GM23338 (cell line): ENCODE data around the gene NDE1. TPM values are rescaled to one million over a fixed set of nuclear protein-coding genes. Genes with fewer than 3 reads are reported as not detected.
A peak's percentile ranks its signal among the peaks of the same experiment; 100 is the strongest.

Experiments
- ATAC-seq: fragments of 200-7000 bp; cut with Tn5 transposase; 3 replicates; pipeline ENCODE4 v1.9.1; 2020
- DNase-seq: peaks from one replicate; pipeline ENCODE4 v3.0.0-alpha.2; 2015; ENCODE audit warnings: low spot score
- H2AFZ ChIP-seq: fragments of 200-600 bp; sonication (generic); 2 replicates; pipeline ENCODE4 v1.8.0; 2016; ENCODE audit warnings: antibody characterized with exemption, mild to moderate bottlenecking, moderate library complexity
- H3F3A ChIP-seq: fragments of 200-600 bp; sonication (generic); replicated peaks from 2 replicates; pipeline ENCODE4 v1.8.0; 2017; ENCODE audit warnings: antibody characterized with exemption, mixed run types, low read depth
- H3K27ac ChIP-seq: fragments of 200-600 bp; sonication (generic); 2 replicates; pipeline ENCODE4 v1.6.1; 2016; ENCODE audit warnings: low read depth
- H3K27me3 ChIP-seq: fragments of 200-600 bp; sonication (generic); 2 replicates; pipeline ENCODE4 v1.8.0; 2016; ENCODE audit warnings: mild to moderate bottlenecking, mixed run types, moderate library complexity; ENCODE audit not compliant: insufficient read depth
- H3K36me3 ChIP-seq: fragments of 200-600 bp; sonication (generic); 2 replicates; pipeline ENCODE4 v1.8.0; 2016; ENCODE audit warnings: mild to moderate bottlenecking; ENCODE audit not compliant: insufficient read depth
- H3K4me1 ChIP-seq: fragments of 200-600 bp; sonication (generic); 2 replicates; pipeline ENCODE4 v1.8.0; 2016; ENCODE audit warnings: mild to moderate bottlenecking, moderate library complexity; ENCODE audit not compliant: insufficient read depth
- H3K4me2 ChIP-seq: fragments of 200-600 bp; sonication (generic); 2 replicates; pipeline ENCODE4 v1.7.1; 2017; ENCODE audit warnings: mixed run types
- H3K4me3 ChIP-seq: fragments of 200-600 bp; sonication (generic); 2 replicates; pipeline ENCODE4 v1.6.1; 2016; ENCODE audit warnings: mixed run types
- H3K79me2 ChIP-seq: fragments of 200-600 bp; sonication (generic); replicated peaks from 2 replicates; pipeline ENCODE4 v1.8.0; 2017; ENCODE audit warnings: mild to moderate bottlenecking; ENCODE audit not compliant: insufficient read depth
- H3K9me2 ChIP-seq: fragments of 200-600 bp; sonication (generic); 2 replicates; pipeline ENCODE4 v1.8.0; 2017; ENCODE audit not compliant: insufficient read depth
- H4K20me1 ChIP-seq: fragments of 200-600 bp; sonication (generic); replicated peaks from 2 replicates; pipeline ENCODE4 v1.8.0; 2017; ENCODE audit warnings: mild to moderate bottlenecking; ENCODE audit not compliant: insufficient read depth
- H3K27ac Mint-ChIP-seq: 2 replicates; pipeline ENCODE4 v1.8.0; 2020; ENCODE audit warnings: inconsistent platforms, mild to moderate bottlenecking, moderate library complexity, mixed read lengths
- H3K27me3 Mint-ChIP-seq: 3 replicates; pipeline ENCODE4 v1.8.0; 2022; ENCODE audit warnings: low read depth, mild to moderate bottlenecking, moderate library complexity, mixed read lengths, inconsistent platforms; ENCODE audit not compliant: insufficient read depth, poor library complexity
- H3K36me3 Mint-ChIP-seq: 3 replicates; pipeline ENCODE4 v1.8.0; 2021; ENCODE audit warnings: low read depth, mild to moderate bottlenecking, inconsistent platforms, moderate library complexity, mixed read lengths
- H3K4me1 Mint-ChIP-seq: 3 replicates; pipeline ENCODE4 v1.8.0; 2020; ENCODE audit warnings: mild to moderate bottlenecking, inconsistent platforms, mixed read lengths
- H3K4me3 Mint-ChIP-seq: 3 replicates; pipeline ENCODE4 v1.8.0; 2021; ENCODE audit warnings: moderate library complexity, mild to moderate bottlenecking, inconsistent platforms, mixed read lengths
- H3K9me3 Mint-ChIP-seq: 3 replicates; pipeline ENCODE4 v1.8.0; 2020; ENCODE audit warnings: moderate library complexity, mild to moderate bottlenecking, inconsistent platforms, mixed read lengths
- EZH2phosphoT487 ChIP-seq: fragments of 200-600 bp; sonication (generic); IDR thresholded peaks from one replicate; pipeline ENCODE4 v1.8.1; 2018; ENCODE audit warnings: antibody characterized with exemption; ENCODE audit not compliant: unreplicated experiment
- JUNB ChIP-seq: IDR thresholded peaks from one replicate; pipeline ENCODE4 v1.6.1; 2016; ENCODE audit warnings: antibody characterized with exemption; ENCODE audit not compliant: unreplicated experiment
- NANOG ChIP-seq: IDR thresholded peaks from 2 replicates; pipeline ENCODE4 v1.6.1; 2016; ENCODE audit warnings: antibody characterized with exemption, borderline replicate concordance
- POLR2AphosphoS5 ChIP-seq: IDR thresholded peaks from 2 replicates; pipeline ENCODE4 v1.6.1; 2016; ENCODE audit warnings: antibody characterized with exemption, low read depth
- STAT1 ChIP-seq: IDR thresholded peaks from one replicate; pipeline ENCODE4 v1.6.1; 2016; ENCODE audit warnings: antibody characterized with exemption; ENCODE audit not compliant: unreplicated experiment
- ZNF114 ChIP-seq: fragments of 250-450 bp; sonication (Bioruptor Pico); IDR thresholded peaks from 2 replicates; pipeline ENCODE4 v1.5.0; 2020; ENCODE audit warnings: mild to moderate bottlenecking, moderate library complexity
- polyA plus RNA-seq: library from polyadenylated mRNA; unstranded; fragments of >200 nt; fragmentation: Nextera tagmentation; extraction: Ambion mirVana; gene quantifications from 2 replicates; pipeline ENCODE4 v1.2.1, GENCODE V29; 2016
- total RNA-seq: library from RNA; depleted of rRNA; stranded (reverse); fragments of >200 nt; shearing (Covaris generic); gene quantifications from 2 replicates; pipeline ENCODE4 v1.2.3, GENCODE V29; 2014
- TF ChIP-seq, protein P1 (sequence below): IDR thresholded peaks from one replicate; pipeline ENCODE4 v1.6.1; 2018; ENCODE audit warnings: antibody characterized with exemption; ENCODE audit not compliant: unreplicated experiment
- TF ChIP-seq, protein P2 (sequence below): fragments of 250-450 bp; sonication (Bioruptor Pico); IDR thresholded peaks from 2 replicates; pipeline ENCODE4 v1.5.0; 2020; ENCODE audit warnings: mild to moderate bottlenecking, moderate library complexity

NDE1 gene
- total and polyA plus RNA-seq, 2 experiments from 2014 or later = 13.0 to 22.9 TPM

DNA sequence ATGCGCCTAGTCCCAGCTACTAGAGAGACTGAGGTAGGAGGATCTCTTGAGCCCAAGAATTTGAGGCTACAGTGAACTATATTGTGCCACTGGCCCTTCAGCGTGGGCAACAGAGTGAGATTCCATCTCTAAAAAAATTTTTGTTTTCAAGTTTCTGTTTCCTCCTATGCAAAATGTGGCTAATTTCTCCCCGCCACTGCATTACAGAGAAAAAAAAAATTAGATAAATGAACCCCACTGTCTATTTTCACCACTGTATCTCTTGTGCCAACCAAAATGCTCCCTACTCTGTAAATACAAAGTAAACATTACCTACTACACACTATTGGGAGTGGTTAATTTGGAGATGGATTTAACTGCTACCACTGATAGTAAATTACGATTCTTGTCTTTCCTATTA, 9.1 kb upstream of the NDE1 start:
- Mint-ChIP-seq H3K27me3 (peaks cover 2% of the 10 kb centered on the region), H3K9me3 (no peaks in the 10 kb centered on the region), H3K27ac (no peak overlapping the region), H3K4me1 (peaks cover 10% of the 10 kb centered on the region), H3K36me3 (peaks cover 30% of the 10 kb centered on the region), H3K4me3 (no peak overlapping the region)
- Histone ChIP-seq H3K4me1 (peaks cover 7% of the 10 kb centered on the region; the same call in 1 of the 2 replicates), H3K9me2 (no peaks in the 10 kb centered on the region), H3K27ac (no peak overlapping the region), H2AFZ (no peak overlapping the region), H3K79me2 (peaks cover 28% of the 10 kb centered on the region), H3K4me3 (peak overlapping the region; percentile 84; the same call in 1 of the 2 replicates), H3K36me3 (peaks cover 19% of the 10 kb centered on the region), H4K20me1 (no peaks in the 10 kb centered on the region), H3K4me2 (no peak overlapping the region), H3F3A (0 out of 2 replicates have a peak, but pooled peaks cover 3% of the 10 kb centered on the region), H3K27me3 (no peaks in the 10 kb centered on the region)
- ATAC-seq (no peak), DNase-seq (no peak)
- TF ChIP-seq STAT1 (no peak), POLR2AphosphoS5 (no peak), NANOG (no peak), JUNB (no peak), ZNF114 (CRISPR knock-in tag) (no peak), EZH2phosphoT487 (no peak)
- TF ChIP-seq, protein P1, sequence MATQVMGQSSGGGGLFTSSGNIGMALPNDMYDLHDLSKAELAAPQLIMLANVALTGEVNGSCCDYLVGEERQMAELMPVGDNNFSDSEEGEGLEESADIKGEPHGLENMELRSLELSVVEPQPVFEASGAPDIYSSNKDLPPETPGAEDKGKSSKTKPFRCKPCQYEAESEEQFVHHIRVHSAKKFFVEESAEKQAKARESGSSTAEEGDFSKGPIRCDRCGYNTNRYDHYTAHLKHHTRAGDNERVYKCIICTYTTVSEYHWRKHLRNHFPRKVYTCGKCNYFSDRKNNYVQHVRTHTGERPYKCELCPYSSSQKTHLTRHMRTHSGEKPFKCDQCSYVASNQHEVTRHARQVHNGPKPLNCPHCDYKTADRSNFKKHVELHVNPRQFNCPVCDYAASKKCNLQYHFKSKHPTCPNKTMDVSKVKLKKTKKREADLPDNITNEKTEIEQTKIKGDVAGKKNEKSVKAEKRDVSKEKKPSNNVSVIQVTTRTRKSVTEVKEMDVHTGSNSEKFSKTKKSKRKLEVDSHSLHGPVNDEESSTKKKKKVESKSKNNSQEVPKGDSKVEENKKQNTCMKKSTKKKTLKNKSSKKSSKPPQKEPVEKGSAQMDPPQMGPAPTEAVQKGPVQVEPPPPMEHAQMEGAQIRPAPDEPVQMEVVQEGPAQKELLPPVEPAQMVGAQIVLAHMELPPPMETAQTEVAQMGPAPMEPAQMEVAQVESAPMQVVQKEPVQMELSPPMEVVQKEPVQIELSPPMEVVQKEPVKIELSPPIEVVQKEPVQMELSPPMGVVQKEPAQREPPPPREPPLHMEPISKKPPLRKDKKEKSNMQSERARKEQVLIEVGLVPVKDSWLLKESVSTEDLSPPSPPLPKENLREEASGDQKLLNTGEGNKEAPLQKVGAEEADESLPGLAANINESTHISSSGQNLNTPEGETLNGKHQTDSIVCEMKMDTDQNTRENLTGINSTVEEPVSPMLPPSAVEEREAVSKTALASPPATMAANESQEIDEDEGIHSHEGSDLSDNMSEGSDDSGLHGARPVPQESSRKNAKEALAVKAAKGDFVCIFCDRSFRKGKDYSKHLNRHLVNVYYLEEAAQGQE = no peak
- TF ChIP-seq, protein P2, sequence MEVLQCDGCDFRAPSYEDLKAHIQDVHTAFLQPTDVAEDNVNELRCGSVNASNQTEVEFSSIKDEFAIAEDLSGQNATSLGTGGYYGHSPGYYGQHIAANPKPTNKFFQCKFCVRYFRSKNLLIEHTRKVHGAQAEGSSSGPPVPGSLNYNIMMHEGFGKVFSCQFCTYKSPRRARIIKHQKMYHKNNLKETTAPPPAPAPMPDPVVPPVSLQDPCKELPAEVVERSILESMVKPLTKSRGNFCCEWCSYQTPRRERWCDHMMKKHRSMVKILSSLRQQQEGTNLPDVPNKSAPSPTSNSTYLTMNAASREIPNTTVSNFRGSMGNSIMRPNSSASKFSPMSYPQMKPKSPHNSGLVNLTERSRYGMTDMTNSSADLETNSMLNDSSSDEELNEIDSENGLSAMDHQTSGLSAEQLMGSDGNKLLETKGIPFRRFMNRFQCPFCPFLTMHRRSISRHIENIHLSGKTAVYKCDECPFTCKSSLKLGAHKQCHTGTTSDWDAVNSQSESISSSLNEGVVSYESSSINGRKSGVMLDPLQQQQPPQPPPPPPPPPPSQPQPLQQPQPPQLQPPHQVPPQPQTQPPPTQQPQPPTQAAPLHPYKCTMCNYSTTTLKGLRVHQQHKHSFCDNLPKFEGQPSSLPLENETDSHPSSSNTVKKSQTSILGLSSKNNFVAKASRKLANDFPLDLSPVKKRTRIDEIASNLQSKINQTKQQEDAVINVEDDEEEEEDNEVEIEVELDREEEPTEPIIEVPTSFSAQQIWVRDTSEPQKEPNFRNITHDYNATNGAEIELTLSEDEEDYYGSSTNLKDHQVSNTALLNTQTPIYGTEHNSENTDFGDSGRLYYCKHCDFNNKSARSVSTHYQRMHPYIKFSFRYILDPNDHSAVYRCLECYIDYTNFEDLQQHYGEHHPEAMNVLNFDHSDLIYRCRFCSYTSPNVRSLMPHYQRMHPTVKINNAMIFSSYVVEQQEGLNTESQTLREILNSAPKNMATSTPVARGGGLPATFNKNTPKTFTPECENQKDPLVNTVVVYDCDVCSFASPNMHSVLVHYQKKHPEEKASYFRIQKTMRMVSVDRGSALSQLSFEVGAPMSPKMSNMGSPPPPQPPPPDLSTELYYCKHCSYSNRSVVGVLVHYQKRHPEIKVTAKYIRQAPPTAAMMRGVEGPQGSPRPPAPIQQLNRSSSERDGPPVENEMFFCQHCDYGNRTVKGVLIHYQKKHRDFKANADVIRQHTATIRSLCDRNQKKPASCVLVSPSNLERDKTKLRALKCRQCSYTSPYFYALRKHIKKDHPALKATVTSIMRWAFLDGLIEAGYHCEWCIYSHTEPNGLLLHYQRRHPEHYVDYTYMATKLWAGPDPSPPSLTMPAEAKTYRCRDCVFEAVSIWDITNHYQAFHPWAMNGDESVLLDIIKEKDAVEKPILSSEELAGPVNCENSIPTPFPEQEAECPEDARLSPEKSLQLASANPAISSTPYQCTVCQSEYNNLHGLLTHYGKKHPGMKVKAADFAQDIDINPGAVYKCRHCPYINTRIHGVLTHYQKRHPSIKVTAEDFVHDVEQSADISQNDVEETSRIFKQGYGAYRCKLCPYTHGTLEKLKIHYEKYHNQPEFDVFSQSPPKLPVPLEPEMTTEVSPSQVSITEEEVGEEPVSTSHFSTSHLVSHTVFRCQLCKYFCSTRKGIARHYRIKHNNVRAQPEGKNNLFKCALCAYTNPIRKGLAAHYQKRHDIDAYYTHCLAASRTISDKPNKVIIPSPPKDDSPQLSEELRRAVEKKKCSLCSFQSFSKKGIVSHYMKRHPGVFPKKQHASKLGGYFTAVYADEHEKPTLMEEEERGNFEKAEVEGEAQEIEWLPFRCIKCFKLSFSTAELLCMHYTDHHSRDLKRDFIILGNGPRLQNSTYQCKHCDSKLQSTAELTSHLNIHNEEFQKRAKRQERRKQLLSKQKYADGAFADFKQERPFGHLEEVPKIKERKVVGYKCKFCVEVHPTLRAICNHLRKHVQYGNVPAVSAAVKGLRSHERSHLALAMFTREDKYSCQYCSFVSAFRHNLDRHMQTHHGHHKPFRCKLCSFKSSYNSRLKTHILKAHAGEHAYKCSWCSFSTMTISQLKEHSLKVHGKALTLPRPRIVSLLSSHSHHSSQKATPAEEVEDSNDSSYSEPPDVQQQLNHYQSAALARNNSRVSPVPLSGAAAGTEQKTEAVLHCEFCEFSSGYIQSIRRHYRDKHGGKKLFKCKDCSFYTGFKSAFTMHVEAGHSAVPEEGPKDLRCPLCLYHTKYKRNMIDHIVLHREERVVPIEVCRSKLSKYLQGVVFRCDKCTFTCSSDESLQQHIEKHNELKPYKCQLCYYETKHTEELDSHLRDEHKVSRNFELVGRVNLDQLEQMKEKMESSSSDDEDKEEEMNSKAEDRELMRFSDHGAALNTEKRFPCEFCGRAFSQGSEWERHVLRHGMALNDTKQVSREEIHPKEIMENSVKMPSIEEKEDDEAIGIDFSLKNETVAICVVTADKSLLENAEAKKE (CRISPR knock-in tag) = no peak
